ENCODE data around the gene WWOX. TPM values are rescaled to one million over a fixed set of nuclear protein-coding genes. Genes with fewer than 3 reads are reported as not detected.

Gene WWOX
- total and polyA plus RNA-seq, 2 of the 8 experiments (the other 6 are each of a cell fraction or from before 2014, with no cell fraction given), result 5.4 to 16.7 TPM

- no peaks in the 10 kb centered on the region for H3K9me3 ChIP-seq (ENCODE audit: insufficient read depth in 2 of 2, low read depth in 1 of 2, low read length in 1 of 2)
- no peak overlapping the region for H4K5ac ChIP-seq (ENCODE audit: insufficient read length, low read depth, low read length)
- ChIA-PET CTCF (ENCODE audit: partially characterized antibody) (interaction anchor here (1.3 kb wide), 1 partner anchor 42 kb away, joined by 3 read pairs; no protein-coding TSS in a partner anchor), POLR2A (ENCODE audit: partially characterized antibody) (no interaction called here)
- no peak overlapping the region for H2BK5ac ChIP-seq (ENCODE audit: low read depth, low read length)
- H2BK15ac ChIP-seq (ENCODE audit: low read length), result no peak overlapping the region
- no peak for DNase-seq (ENCODE audit: low read depth in 1 of 2, low spot score in 2 of 2)
- H3K79me2 ChIP-seq (ENCODE audit: control insufficient read depth in 1 of 2, insufficient read depth in 2 of 2, low read length in 2 of 2), result no peaks in the 10 kb centered on the region
- H3K79me1 ChIP-seq (ENCODE audit: low read depth, low read length), result no peaks in the 10 kb centered on the region
- H3K4me2 ChIP-seq (ENCODE audit: insufficient read depth in 1 of 2, low read depth in 2 of 2, low read length in 2 of 2), result no peak overlapping the region
- no peak overlapping the region for H3K4ac ChIP-seq (replicated peaks; ENCODE audit: insufficient read length, low read depth, low read length)
- H3K9ac ChIP-seq (replicated peaks in 1 of 4; ENCODE audit: extremely low read depth in 1 of 4, low read depth in 3 of 4, low read length in 3 of 4), result no peak overlapping the region
- H3K27me3 ChIP-seq (replicated peaks in 1 of 4; ENCODE audit: control insufficient read depth in 3 of 4, extremely low read depth in 1 of 4, insufficient read depth in 3 of 4, low read length in 3 of 4), result no peaks in the 10 kb centered on the region
- H3K56ac ChIP-seq (replicated peaks; ENCODE audit: insufficient read length, low read depth, low read length), result no peak overlapping the region
- H3K23me2 ChIP-seq (ENCODE audit: low read depth, low read length), result no peaks in the 10 kb centered on the region
- H2AFZ ChIP-seq (ENCODE audit: low read length), result no peak overlapping the region
- H3K23ac ChIP-seq (ENCODE audit: insufficient read length), result no peak overlapping the region
- no peak overlapping the region for H3K27ac ChIP-seq (ENCODE audit: low read depth, low read length)
- no peaks in the 10 kb centered on the region for H3K4me1 ChIP-seq (replicated peaks in 1 of 4; ENCODE audit: control insufficient read depth in 3 of 4, insufficient read depth in 4 of 4, low read length in 3 of 4)
- no peak for FAIRE-seq
- H2BK120ac ChIP-seq (replicated peaks; ENCODE audit: low read depth, low read length), result no peak overlapping the region
- H3K18ac ChIP-seq (ENCODE audit: extremely low read depth, low read length), result no peak overlapping the region
- H4K91ac ChIP-seq (replicated peaks; ENCODE audit: insufficient read length, low read length), result no peak overlapping the region
- no peak overlapping the region for H2AK5ac ChIP-seq (ENCODE audit: low read depth, low read length)
- H4K20me1 ChIP-seq (replicated peaks in 1 of 2; ENCODE audit: control insufficient read depth in 1 of 2, insufficient read depth in 2 of 2, low read length in 2 of 2), result no peaks in the 10 kb centered on the region
- 89% methylated on average over 4 of the region's 4 CpGs; no CpG with 5 or more reads in 1 of the 2 experiments for WGBS, 2 experiments (ENCODE audit: extremely low coverage in 1 of 2, insufficient coverage in 1 of 2, insufficient read length in 1 of 2, insufficient replicate concordance in 2 of 2, low coverage in 1 of 2, low lambda C conversion rate in 2 of 2, missing lambda C conversion rate in 1 of 2)
- no peak overlapping the region for H2BK20ac ChIP-seq (ENCODE audit: low read length)
- no peak overlapping the region for H3K4me3 ChIP-seq (ENCODE audit: extremely low read depth in 1 of 4, insufficient read depth in 2 of 4, low read depth in 3 of 4, low read length in 4 of 4)
- H3K36me3 ChIP-seq (ENCODE audit: control insufficient read depth in 2 of 4, insufficient read depth in 4 of 4, low read length in 3 of 4), result no peaks in the 10 kb centered on the region
- H4K8ac ChIP-seq (ENCODE audit: extremely low read depth, insufficient read depth, low read length), result no peak overlapping the region
- no peak overlapping the region for H3K14ac ChIP-seq (ENCODE audit: insufficient read length)
- H2BK12ac ChIP-seq (ENCODE audit: low read depth, low read length), result no peak overlapping the region
These were observed 743.5 kb downstream of the WWOX start for GRCh38 chr16:78842950-78843349.

All from H1 (cell line).